HG03354 (cell line): ENCODE measurements around the gene WIPF1.

Source experiments
- ATAC-seq: cut with Tn5 transposase; IDR thresholded peaks from one replicate; pipeline ENCODE4 v1.9.1; 2021; ENCODE audit warnings: mild to moderate bottlenecking; ENCODE audit not compliant: unreplicated experiment, poor library complexity, severe bottlenecking

Gene WIPF1

GRCh38 chr2:174623690-174624089 lies 26.1 kb upstream of the WIPF1 start:
- peak; percentile 74 for ATAC-seq

- peak; percentile 26 for ATAC-seq
These were observed 25.6 kb upstream of the WIPF1 start for GRCh38 chr2:174623106-174623637.

GRCh38 chr2:174621323-174621722 lies 23.7 kb upstream of the WIPF1 start:
- no peak for ATAC-seq

GRCh38 chr2:174618179-174618578 lies 20.6 kb upstream of the WIPF1 start:
- no peak for ATAC-seq

- ATAC-seq, result no peak
These were observed 20.1 kb upstream of the WIPF1 start for GRCh38 chr2:174617718-174618117.

GRCh38 chr2:174617120-174617519 lies 19.5 kb upstream of the WIPF1 start:
- ATAC-seq, result no peak

GRCh38 chr2:174615871-174616436 lies 18.4 kb upstream of the WIPF1 start:
- ATAC-seq, result no peak

GRCh38 chr2:174614261-174614660 lies 16.7 kb upstream of the WIPF1 start:
- no peak for ATAC-seq

- ATAC-seq, result no peak
These were observed 15.9 kb upstream of the WIPF1 start for GRCh38 chr2:174613531-174613930.

GRCh38 chr2:174612970-174613369 lies 15.4 kb upstream of the WIPF1 start:
- ATAC-seq, result no peak

- ATAC-seq, result peak; percentile 47
These were observed 14.2 kb upstream of the WIPF1 start for GRCh38 chr2:174611854-174612253.

GRCh38 chr2:174611006-174611405 lies 13.4 kb upstream of the WIPF1 start:
- no peak for ATAC-seq

GRCh38 chr2:174610243-174610995 lies 12.8 kb upstream of the WIPF1 start:
- no peak for ATAC-seq

- ATAC-seq, result no peak
These were observed 11.7 kb upstream of the WIPF1 start for GRCh38 chr2:174609261-174609660.

- ATAC-seq, result peak; percentile 51
These were observed 11.2 kb upstream of the WIPF1 start for GRCh38 chr2:174608866-174609214.

- peak; percentile 76 for ATAC-seq
These were observed 10.6 kb upstream of the WIPF1 start for GRCh38 chr2:174607989-174608865.

- ATAC-seq, result no peak
These were observed 10.0 kb upstream of the WIPF1 start for GRCh38 chr2:174607584-174607983.

GRCh38 chr2:174606336-174606735 lies 8.7 kb upstream of the WIPF1 start:
- ATAC-seq, result no peak

GRCh38 chr2:174605687-174606086 lies 8.1 kb upstream of the WIPF1 start:
- no peak for ATAC-seq

- ATAC-seq, result peak; percentile 45
These were observed 5.7 kb upstream of the WIPF1 start for GRCh38 chr2:174603280-174603679.
